IPS-11a (cell line): ENCODE measurements around the gene ADCK2.
"Not testable (repeated sequence)": the region's sequence is repeated elsewhere in the genome, so short reads cannot be mapped to it uniquely, and the experiment has no call there.

ENCODE experiments used
- H3K4me3 ChIP-seq: one replicate; pipeline ENCODE4 v1.5.1; 2013; ENCODE audit warnings: low read depth, low read length, control low read depth

The ADCK2 gene

GRCh38 chr7:140694592-140694991 lies 21.8 kb downstream of the ADCK2 start:
- no peak overlapping the region for H3K4me3 ChIP-seq

- H3K4me3 ChIP-seq: no peak overlapping the region
These were observed 22.6 kb downstream of the ADCK2 start for GRCh38 chr7:140695381-140695780.

DNA sequence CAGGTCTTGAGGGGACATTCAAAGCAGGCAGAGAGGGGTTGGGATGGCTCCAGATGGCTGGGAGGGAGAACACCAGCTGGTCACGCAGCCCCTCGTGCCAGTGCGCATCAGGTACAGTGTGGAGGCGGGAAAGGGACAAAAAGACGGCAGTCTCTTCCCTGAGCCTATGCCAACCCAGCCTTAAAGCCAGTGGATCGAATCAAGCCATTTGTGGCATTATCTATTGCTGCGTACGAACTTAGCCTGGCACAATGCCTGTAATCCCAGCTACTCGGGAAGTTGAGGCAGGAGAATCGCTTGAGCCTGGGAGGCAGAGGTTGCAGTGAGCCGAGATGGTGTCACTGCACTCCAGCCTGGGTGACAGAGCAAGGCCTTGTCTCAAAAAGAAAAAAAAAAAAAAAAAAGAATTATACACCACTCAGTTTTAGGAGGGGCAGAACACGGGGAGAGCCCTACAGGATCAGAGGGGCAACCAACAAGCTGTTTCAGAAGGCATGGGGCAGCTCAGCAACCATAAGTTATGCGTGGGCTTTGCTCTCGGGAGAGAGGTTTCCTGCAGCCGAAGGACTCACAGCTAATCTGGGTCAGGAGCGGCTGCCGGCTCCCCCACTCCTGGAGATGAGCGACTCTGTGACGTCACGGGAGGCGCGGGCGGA lies 23.4 kb downstream of the ADCK2 start:
- peak overlapping the region; percentile 91 for H3K4me3 ChIP-seq

GRCh38 chr7:140696680-140697446 lies 24.1 kb downstream of the ADCK2 start, which contains the start of gene NDUFB2:
TSS of gene NDUFB2 (plus strand) at chr7:140696708. CDS start at chr7:140696745, 37 bp downstream.
- peak within 1 kb of the TSS; percentile 91 for H3K4me3 ChIP-seq

DNA sequence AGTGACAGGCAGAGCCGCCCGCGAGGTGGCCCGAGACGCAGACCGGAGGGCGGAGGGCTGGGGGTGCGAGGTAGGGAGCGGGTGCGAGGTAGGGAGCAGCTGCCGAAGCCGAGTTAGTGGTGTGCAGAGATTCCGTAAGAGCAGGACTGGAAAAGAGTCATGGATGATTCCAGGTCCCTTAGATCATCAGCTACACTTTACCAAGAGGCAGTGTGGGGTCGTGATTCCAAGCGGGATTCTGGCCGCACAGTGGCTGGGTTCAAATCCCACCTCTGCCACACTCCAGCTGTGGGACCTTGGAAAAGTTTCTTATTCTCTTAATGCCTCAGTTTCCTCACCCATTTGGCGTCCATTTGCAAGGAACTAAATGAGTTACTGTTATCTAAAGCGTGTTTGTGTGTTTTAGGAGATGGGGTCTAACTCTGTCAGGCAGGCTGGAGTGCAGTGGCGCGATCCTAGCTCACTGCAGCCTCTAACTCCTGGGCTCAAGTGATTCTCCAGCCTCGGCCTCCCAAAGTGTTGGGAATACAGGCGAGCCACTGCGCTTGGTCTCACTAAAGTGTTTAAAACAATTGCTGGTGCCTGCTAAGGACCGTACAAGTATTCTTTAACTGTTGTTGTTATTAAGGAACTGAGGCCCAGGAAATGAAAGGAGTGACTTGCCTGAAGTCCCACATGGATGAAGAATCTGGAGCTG lies 24.9 kb downstream of the ADCK2 start:
- peak overlapping the region; percentile 91 for H3K4me3 ChIP-seq

DNA sequence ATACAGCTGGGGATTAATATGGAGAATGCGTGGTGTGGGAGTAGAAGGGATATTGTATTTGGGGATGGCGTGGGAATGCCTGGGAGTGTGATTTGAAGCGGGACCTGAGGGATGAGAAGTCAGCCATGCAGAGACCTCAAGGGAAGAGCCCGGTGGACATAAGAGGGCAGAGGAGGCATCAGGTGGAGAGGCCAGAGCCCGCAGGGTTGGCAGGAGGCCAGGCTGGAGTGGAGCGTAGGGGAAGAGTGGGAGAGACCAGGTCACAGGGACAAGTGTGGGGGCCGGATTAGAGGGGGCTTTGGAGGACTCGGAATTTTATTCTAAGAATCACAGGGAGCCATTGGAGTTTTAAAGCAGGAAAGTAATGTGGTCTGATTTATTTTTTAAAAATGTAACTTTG lies 25.7 kb downstream of the ADCK2 start:
- H3K4me3 ChIP-seq: no peak overlapping the region

DNA sequence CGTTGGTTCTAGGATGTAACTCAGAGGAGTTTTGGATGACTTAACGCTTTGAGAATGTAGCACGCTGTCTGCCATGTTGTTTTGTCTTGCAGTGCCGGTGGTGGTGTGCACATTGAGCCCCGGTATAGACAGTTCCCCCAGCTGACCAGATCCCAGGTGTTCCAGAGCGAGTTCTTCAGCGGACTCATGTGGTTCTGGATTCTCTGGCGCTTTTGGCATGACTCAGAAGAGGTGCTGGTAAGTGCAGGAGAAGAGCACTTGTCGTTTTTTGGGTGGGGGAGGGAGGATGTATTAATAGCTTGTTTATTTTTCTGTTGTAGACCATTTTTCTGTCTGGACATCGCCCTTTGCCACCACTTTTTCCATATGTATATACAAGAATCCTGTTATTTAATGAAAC lies 30.0 kb downstream of the ADCK2 start:
- H3K4me3 ChIP-seq: no peak overlapping the region

GRCh38 chr7:140704205-140704604 lies 31.5 kb downstream of the ADCK2 start:
- no peak overlapping the region for H3K4me3 ChIP-seq

GRCh38 chr7:140707132-140707531 lies 34.4 kb downstream of the ADCK2 start:
- no peak overlapping the region for H3K4me3 ChIP-seq

- not testable (repeated sequence) for H3K4me3 ChIP-seq
These were observed 36.0 kb downstream of the ADCK2 start for GRCh38 chr7:140708764-140709163.

- H3K4me3 ChIP-seq: not testable (repeated sequence)
These were observed 39.6 kb downstream of the ADCK2 start for GRCh38 chr7:140712392-140712791.

GRCh38 chr7:140714331-140715040 lies 41.7 kb downstream of the ADCK2 start:
- no peak overlapping the region for H3K4me3 ChIP-seq

GRCh38 chr7:140719721-140720120 lies 47.0 kb downstream of the ADCK2 start:
- H3K4me3 ChIP-seq: no peak overlapping the region

- no peak overlapping the region for H3K4me3 ChIP-seq
These were observed 49.5 kb downstream of the ADCK2 start for GRCh38 chr7:140722254-140722653.

DNA sequence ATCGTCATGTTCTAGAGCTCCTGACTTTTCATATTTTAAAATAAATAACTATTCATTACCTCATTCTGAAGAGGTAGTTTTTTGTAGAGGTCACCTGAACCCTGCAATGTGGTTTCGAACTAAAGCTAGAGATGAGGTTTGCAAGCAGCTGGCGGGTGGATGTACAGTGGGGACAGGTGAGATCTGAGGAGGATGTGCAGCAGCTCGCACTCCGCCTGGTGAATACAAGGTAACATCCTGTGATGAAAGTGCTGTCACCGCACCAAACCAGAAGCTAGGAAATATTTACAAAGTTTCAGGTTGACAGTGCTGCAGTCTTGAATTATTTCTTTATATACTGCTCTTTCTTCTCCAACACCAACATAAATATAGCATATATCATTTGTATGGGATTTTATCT lies 50.3 kb downstream of the ADCK2 start:
- H3K4me3 ChIP-seq: no peak overlapping the region

DNA sequence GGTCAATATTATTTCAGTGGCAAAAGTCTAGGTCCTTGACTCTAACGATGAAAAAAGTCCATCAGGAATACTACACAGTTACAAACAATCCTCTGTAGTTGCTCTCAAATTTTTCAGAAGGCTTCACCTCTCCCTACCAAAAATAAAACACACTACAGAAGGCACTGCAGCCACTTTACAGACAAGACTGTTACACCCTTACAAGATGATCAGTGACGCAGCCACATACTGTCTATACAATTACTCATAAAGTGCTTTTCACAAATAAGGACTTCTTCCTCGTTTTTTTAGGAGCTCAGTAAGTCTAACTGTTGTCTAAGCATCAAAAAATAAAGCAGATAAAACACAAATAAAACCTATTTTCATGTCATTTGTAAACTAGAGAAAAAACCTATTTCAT lies 50.8 kb downstream of the ADCK2 start:
- H3K4me3 ChIP-seq: no peak overlapping the region

GRCh38 chr7:140724706-140725105 lies 52.0 kb downstream of the ADCK2 start:
- H3K4me3 ChIP-seq: no peak overlapping the region

DNA sequence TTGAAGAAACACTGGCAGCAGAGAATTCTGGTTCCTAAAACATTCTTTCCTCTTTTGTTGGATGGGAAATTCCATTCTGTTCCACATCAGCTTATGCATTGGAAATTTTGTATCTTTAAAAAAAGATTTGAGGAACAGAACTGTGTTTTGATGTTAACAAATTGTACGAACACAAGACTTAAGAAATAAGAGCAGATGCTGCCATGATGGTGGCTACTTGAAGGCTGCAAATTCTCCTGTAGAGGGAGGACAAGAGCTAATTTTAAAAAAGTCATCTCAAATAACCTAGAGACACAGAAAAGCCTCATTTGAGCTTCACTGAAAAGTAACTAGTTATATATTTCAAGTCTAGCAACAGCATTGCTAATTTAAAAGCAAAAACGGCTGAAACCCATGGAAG lies 53.5 kb downstream of the ADCK2 start:
- no peak overlapping the region for H3K4me3 ChIP-seq

DNA sequence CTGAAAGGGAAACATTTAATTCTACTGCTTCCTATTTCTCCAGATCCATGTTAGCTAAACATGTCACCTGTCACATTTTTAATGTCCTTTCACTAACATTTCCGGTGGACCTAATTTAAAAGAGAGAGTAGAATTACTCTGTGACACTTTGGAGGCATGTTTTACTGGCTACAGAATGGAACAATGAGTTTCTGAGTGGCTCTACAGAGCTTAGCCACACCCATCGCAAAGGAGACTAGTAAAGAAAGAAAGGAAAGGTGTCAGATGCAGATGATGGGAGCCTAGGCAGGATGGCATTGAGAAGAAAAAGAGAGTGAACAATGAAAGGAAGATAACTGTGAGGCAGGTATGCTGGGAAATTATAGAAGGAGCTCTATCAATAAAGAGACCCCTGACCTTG lies 59.7 kb downstream of the ADCK2 start:
- no peak overlapping the region for H3K4me3 ChIP-seq

DNA sequence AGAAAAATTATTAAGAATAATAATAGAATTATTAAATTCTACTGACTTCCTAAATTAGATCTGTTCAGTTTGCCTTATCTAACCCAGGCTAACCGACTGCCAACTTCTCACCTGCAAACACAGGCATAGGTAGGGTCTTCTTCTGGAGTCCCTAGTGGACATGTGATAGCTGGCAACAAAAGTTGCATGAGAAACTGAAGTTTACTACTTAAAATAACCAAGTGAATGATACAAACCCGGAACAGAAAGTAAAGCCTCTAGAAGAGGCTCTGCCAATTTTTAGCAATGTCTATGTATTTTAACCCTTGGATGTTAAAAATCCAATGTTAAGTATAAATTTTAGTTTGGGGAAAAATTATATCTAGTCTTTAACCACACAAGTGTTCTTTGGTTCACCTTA lies 61.4 kb downstream of the ADCK2 start:
- H3K4me3 ChIP-seq: no peak overlapping the region

- no peak overlapping the region for H3K4me3 ChIP-seq
These were observed 62.0 kb downstream of the ADCK2 start for GRCh38 chr7:140734729-140735128.
